ENCODE data around the gene CALHM6. TPM values are rescaled to one million over a fixed set of nuclear protein-coding genes. Genes with fewer than 3 reads are reported as not detected.

The CALHM6 gene
- total and polyA plus RNA-seq, 2 of the 8 experiments (the other 6 are each of a cell fraction or from before 2014, with no cell fraction given): 0.93 to 1.8 TPM

GRCh38 chr6:116436586-116436985 is 24.6 kb upstream of the CALHM6 start:
- H2AFZ ChIP-seq (ENCODE audit: low read length): no peak overlapping the region
- H2BK15ac ChIP-seq (ENCODE audit: low read length): no peak overlapping the region
- H3K27ac ChIP-seq (ENCODE audit: low read depth, low read length): no peak overlapping the region
- H3K14ac ChIP-seq (ENCODE audit: insufficient read length): no peak overlapping the region
- 86% methylated on average over 7 of the region's 7 CpGs; no CpG with 5 or more reads in 1 of the 2 experiments for WGBS, 2 experiments (ENCODE audit: extremely low coverage in 1 of 2, insufficient coverage in 1 of 2, insufficient read length in 1 of 2, insufficient replicate concordance in 2 of 2, low coverage in 1 of 2, low lambda C conversion rate in 2 of 2, missing lambda C conversion rate in 1 of 2)
- H3K79me1 ChIP-seq (ENCODE audit: low read depth, low read length): no peaks in the 10 kb centered on the region
- no peak overlapping the region for H2AK5ac ChIP-seq (ENCODE audit: low read depth, low read length)
- H2BK5ac ChIP-seq (ENCODE audit: low read depth, low read length): no peak overlapping the region
- H3K36me3 ChIP-seq (ENCODE audit: control insufficient read depth in 2 of 4, insufficient read depth in 4 of 4, low read length in 3 of 4): peaks cover 0 to 9% (median 2%) of the 10 kb centered on the region in 4 experiments; a peak in 2 of 8 replicates
- no peaks in the 10 kb centered on the region for H3K23me2 ChIP-seq (ENCODE audit: low read depth, low read length)
- no peak overlapping the region for H3K23ac ChIP-seq (ENCODE audit: insufficient read length)
- no peaks in the 10 kb centered on the region for H3K27me3 ChIP-seq (replicated peaks in 1 of 4; ENCODE audit: control insufficient read depth in 3 of 4, extremely low read depth in 1 of 4, insufficient read depth in 3 of 4, low read length in 3 of 4)
- ChIA-PET CTCF (ENCODE audit: partially characterized antibody) (interaction anchor here (1.1 to 2.0 kb wide), 8 partner anchors 8 to 220 kb away, joined by 3 to 10 read pairs (median 4); no protein-coding TSS in a partner anchor), POLR2A (ENCODE audit: partially characterized antibody) (interaction anchor here (1.2 to 1.3 kb wide), 4 partner anchors 10 to 158 kb away, joined by 3 read pairs; partner anchors contain the start of gene TSPYL1)
- DNase-seq (ENCODE audit: low read depth in 1 of 2, low spot score in 2 of 2): no peak
- H4K5ac ChIP-seq (ENCODE audit: insufficient read length, low read depth, low read length): no peak overlapping the region
- TF ChIP-seq SP2 (IDR thresholded peaks at IDR 0.05; ENCODE audit: low read length) (no peak), JUND (IDR thresholded peaks at IDR 0.05; ENCODE audit: low read length) (no peak), CHD1 (IDR thresholded peaks at IDR 0.05; ENCODE audit: low read depth, low read length) (no peak), TBP (IDR thresholded peaks at IDR 0.05; ENCODE audit: low read depth, low read length) (no peak), USF2 (IDR thresholded peaks at IDR 0.05; ENCODE audit: low read length) (no peak), ASH2L (IDR thresholded peaks at IDR 0.05; ENCODE audit: low read length) (no peak), SRF (IDR thresholded peaks at IDR 0.05; ENCODE audit: low read depth, low read length) (no peak), CEBPB (IDR thresholded peaks at IDR 0.05; ENCODE audit: low read depth, low read length) (no peak)
- TF ChIP-seq, protein P1, sequence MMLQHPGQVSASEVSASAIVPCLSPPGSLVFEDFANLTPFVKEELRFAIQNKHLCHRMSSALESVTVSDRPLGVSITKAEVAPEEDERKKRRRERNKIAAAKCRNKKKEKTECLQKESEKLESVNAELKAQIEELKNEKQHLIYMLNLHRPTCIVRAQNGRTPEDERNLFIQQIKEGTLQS (IDR thresholded peaks at IDR 0.05; ENCODE audit: insufficient read depth, low read depth, low read length): no peak
- TF ChIP-seq, protein P2, sequence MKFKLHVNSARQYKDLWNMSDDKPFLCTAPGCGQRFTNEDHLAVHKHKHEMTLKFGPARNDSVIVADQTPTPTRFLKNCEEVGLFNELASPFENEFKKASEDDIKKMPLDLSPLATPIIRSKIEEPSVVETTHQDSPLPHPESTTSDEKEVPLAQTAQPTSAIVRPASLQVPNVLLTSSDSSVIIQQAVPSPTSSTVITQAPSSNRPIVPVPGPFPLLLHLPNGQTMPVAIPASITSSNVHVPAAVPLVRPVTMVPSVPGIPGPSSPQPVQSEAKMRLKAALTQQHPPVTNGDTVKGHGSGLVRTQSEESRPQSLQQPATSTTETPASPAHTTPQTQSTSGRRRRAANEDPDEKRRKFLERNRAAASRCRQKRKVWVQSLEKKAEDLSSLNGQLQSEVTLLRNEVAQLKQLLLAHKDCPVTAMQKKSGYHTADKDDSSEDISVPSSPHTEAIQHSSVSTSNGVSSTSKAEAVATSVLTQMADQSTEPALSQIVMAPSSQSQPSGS (IDR thresholded peaks at IDR 0.05; ENCODE audit: low read length): no peak
- FAIRE-seq: no peak
- H3K56ac ChIP-seq (replicated peaks; ENCODE audit: insufficient read length, low read depth, low read length): no peak overlapping the region
- no peak overlapping the region for H2BK12ac ChIP-seq (ENCODE audit: low read depth, low read length)
- H3K4me3 ChIP-seq (ENCODE audit: extremely low read depth in 1 of 4, insufficient read depth in 2 of 4, low read depth in 3 of 4, low read length in 4 of 4): no peak overlapping the region
- no peak overlapping the region for H4K8ac ChIP-seq (ENCODE audit: extremely low read depth, insufficient read depth, low read length)
- H3K9ac ChIP-seq (replicated peaks in 1 of 4; ENCODE audit: extremely low read depth in 1 of 4, low read depth in 3 of 4, low read length in 3 of 4): no peak overlapping the region
- no peak overlapping the region for H2BK120ac ChIP-seq (replicated peaks; ENCODE audit: low read depth, low read length)
- no peak overlapping the region for H3K4me2 ChIP-seq (ENCODE audit: insufficient read depth in 1 of 2, low read depth in 2 of 2, low read length in 2 of 2)
- no peak overlapping the region for H3K18ac ChIP-seq (ENCODE audit: extremely low read depth, low read length)
- H4K91ac ChIP-seq (replicated peaks; ENCODE audit: insufficient read length, low read length): no peak overlapping the region
- H4K20me1 ChIP-seq (replicated peaks in 1 of 2; ENCODE audit: control insufficient read depth in 1 of 2, insufficient read depth in 2 of 2, low read length in 2 of 2): no peaks in the 10 kb centered on the region
- H3K4ac ChIP-seq (replicated peaks; ENCODE audit: insufficient read length, low read depth, low read length): no peak overlapping the region
- no peak overlapping the region for H2BK20ac ChIP-seq (ENCODE audit: low read length)
- no peaks in the 10 kb centered on the region for H3K9me3 ChIP-seq (ENCODE audit: insufficient read depth in 2 of 2, low read depth in 1 of 2, low read length in 1 of 2)
- H3K4me1 ChIP-seq (replicated peaks in 1 of 4; ENCODE audit: control insufficient read depth in 3 of 4, insufficient read depth in 4 of 4, low read length in 3 of 4): peaks cover 0 to 12% (median 2%) of the 10 kb centered on the region in 4 experiments; a peak in 3 of 7 replicates
- no peaks in the 10 kb centered on the region for H3K79me2 ChIP-seq (ENCODE audit: control insufficient read depth in 1 of 2, insufficient read depth in 2 of 2, low read length in 2 of 2)

Data from H1 (cell line).